HepG2 (cell line): ENCODE results near the gene RESP18. TPM values are rescaled to one million over a fixed set of nuclear protein-coding genes. Genes with fewer than 3 reads are reported as not detected.

Experiments
- AGO1 ChIP-seq: fragments of 200-400 bp; formaldehyde crosslinking; IDR thresholded peaks from 2 replicates; pipeline ENCODE4 v1.6.1; 2017; ENCODE audit warnings: mild to moderate bottlenecking, low read depth, low read length, moderate library complexity; ENCODE audit not compliant: poor library complexity, severe bottlenecking
- CBX1 ChIP-seq: IDR thresholded peaks from one replicate; pipeline ENCODE4 v1.6.1; 2016; ENCODE audit warnings: antibody characterized with exemption, low read depth
- GLI4 ChIP-seq: sonication (generic); formaldehyde crosslinking; IDR thresholded peaks from 2 replicates; pipeline ENCODE4 v1.5.1; 2020; ENCODE audit warnings: missing genetic modification reagents, mild to moderate bottlenecking, moderate library complexity, borderline replicate concordance
- HNF1A ChIP-seq, 2 experiments: sonication (generic) in 1 of 2; formaldehyde crosslinking in 1 of 2; IDR thresholded peaks; 2 replicates each; pipeline versions ENCODE4 v1.4.0 to v1.6.1; 2016 to 2020; ENCODE audit warnings: borderline replicate concordance in 1 of 2, low read depth in 1 of 2, mild to moderate bottlenecking in 1 of 2, missing genetic modification reagents in 1 of 2
- HOXD1 ChIP-seq: sonication (generic); formaldehyde crosslinking; IDR thresholded peaks from 2 replicates; pipeline ENCODE4 v1.5.0; 2020; ENCODE audit warnings: missing genetic modification reagents
- KMT2B ChIP-seq: IDR thresholded peaks from 2 replicates; pipeline ENCODE4 v1.6.1; 2016; ENCODE audit warnings: missing genetic modification reagents, missing compliant biosample characterization
- REST ChIP-seq, 2 experiments: IDR thresholded peaks; 2 replicates each; pipeline ENCODE4 v1.6.1; 2011 to 2012; ENCODE audit warnings: low read length in 2 of 2, borderline replicate concordance in 1 of 2, low read depth in 1 of 2, mild to moderate bottlenecking in 1 of 2, moderate library complexity in 1 of 2
- ZBTB2 ChIP-seq: sonication (generic); formaldehyde crosslinking; IDR thresholded peaks from 2 replicates; pipeline ENCODE4 v1.8.0; 2022; ENCODE audit warnings: low read depth, missing genetic modification reagents
- ZBTB39 ChIP-seq: sonication (generic); formaldehyde crosslinking; IDR thresholded peaks from 2 replicates; pipeline ENCODE4 v1.5.0; 2020; ENCODE audit warnings: missing genetic modification reagents
- ZNF232 ChIP-seq: sonication (generic); formaldehyde crosslinking; IDR thresholded peaks from 2 replicates; pipeline ENCODE4 v1.4.0; 2020; ENCODE audit warnings: missing genetic modification reagents, borderline replicate concordance
- ZNF253 ChIP-seq: sonication (generic); formaldehyde crosslinking; IDR thresholded peaks from 2 replicates; pipeline ENCODE4 v1.8.0; 2022; ENCODE audit warnings: mild to moderate bottlenecking, missing genetic modification reagents, borderline replicate concordance
- ZNF333 ChIP-seq: sonication (generic); formaldehyde crosslinking; IDR thresholded peaks from 2 replicates; pipeline ENCODE4 v1.4.0; 2020; ENCODE audit warnings: mild to moderate bottlenecking, missing genetic modification reagents, borderline replicate concordance
- ZNF367 ChIP-seq: sonication (generic); formaldehyde crosslinking; IDR thresholded peaks from 2 replicates; pipeline ENCODE4 v1.4.0; 2020; ENCODE audit warnings: missing genetic modification reagents, borderline replicate concordance
- ZNF546 ChIP-seq: sonication (generic); formaldehyde crosslinking; conservative IDR thresholded peaks from 2 replicates; pipeline ENCODE4 v1.8.1; 2023; ENCODE audit warnings: mild to moderate bottlenecking, missing genetic modification reagents
- ZNF678 ChIP-seq: sonication (generic); formaldehyde crosslinking; IDR thresholded peaks from 2 replicates; pipeline ENCODE4 v1.4.0; 2020; ENCODE audit warnings: mild to moderate bottlenecking, missing genetic modification reagents
- polyA plus RNA-seq, 8 experiments: library from polyadenylated mRNA; depleted of rRNA in 3 of 8; stranded (reverse) in 7 of 8; unstranded in 1 of 8; fragments of >200 nt; fragmentation: Illumina TruSeq in 4 of 8; extraction: Trizol in 4 of 8; gene quantifications; 2 replicates each; pipeline versions ENCODE4 v1.2.1 to v1.2.3, GENCODE V29; 2011 to 2016; ENCODE audit warnings: low read depth in 4 of 8, missing spikeins in 1 of 8, mixed read lengths in 1 of 8; ENCODE audit not compliant: insufficient read depth in 1 of 8
- total RNA-seq, 5 experiments: library from RNA; depleted of rRNA; stranded (reverse); fragments of >200 nt; fragmentation: Illumina TruSeq; extraction: Trizol; gene quantifications; 2 replicates each; pipeline ENCODE4 v1.2.3, GENCODE V29; 2016; ENCODE audit warnings: low read depth in 1 of 5

The RESP18 gene
- total and polyA plus RNA-seq, 2 of the 13 experiments (the other 11 are each of a cell fraction or from before 2014, with no cell fraction given) = not detected

GRCh38 chr2:219279151-219279915 is 53.2 kb downstream of the RESP18 start, which contains the start of gene DNAJB2 (continued):
- 0 out of 2 replicates have a peak, but pooled peaks have one; percentile 43 for TF ChIP-seq ZBTB39 (CRISPR knock-in tag)
- TF ChIP-seq ZBTB2 (CRISPR knock-in tag) = peak; percentile 84
- no peak for TF ChIP-seq ZNF678 (CRISPR knock-in tag)
- TF ChIP-seq CBX1 = peak; percentile 26
- TF ChIP-seq AGO1 = peak; percentile 85
- no peak for TF ChIP-seq ZNF333 (CRISPR knock-in tag)
- peak; percentile 37; the same call in 1 of the 2 replicates for TF ChIP-seq ZNF232 (CRISPR knock-in tag)
- TF ChIP-seq ZNF253 = peak; percentile 72; the same call in 1 of the 2 replicates
- TF ChIP-seq ZNF367 (CRISPR knock-in tag) = 0 out of 2 replicates have a peak, but pooled peaks have one; percentile 84
- peak; percentile 71; the same call in 1 of the 2 replicates for TF ChIP-seq HOXD1 (CRISPR knock-in tag)
- TF ChIP-seq REST (IDR thresholded peaks at IDR 0.05; ENCODE audit: borderline replicate concordance in 1 of 2, low read depth in 1 of 2, low read length in 2 of 2) = no peak
- TF ChIP-seq HNF1A (IDR thresholded peaks at IDR 0.05; ENCODE audit: low read depth) = 0 out of 2 replicates have a peak, but pooled peaks have one; percentile 26
- TF ChIP-seq HNF1A (CRISPR knock-in tag; IDR thresholded peaks at IDR 0.05; ENCODE audit: borderline replicate concordance) = peak; percentile 76; the same call in 1 of the 2 replicates
- peak; percentile 70 for TF ChIP-seq KMT2B (CRISPR knock-in tag)
- peak; percentile 66 for TF ChIP-seq ZNF546 (CRISPR knock-in tag)
- no peak for TF ChIP-seq GLI4 (CRISPR knock-in tag)
